Dermis blood vessel endothelial cell (primary cell): Measurements from ENCODE around the gene NKAIN2. TPM values are rescaled to one million over a fixed set of nuclear protein-coding genes. Genes with fewer than 3 reads are reported as not detected.

Source experiments
- DNase-seq: peaks from one replicate; pipeline ENCODE4 v3.0.0; 2010
- total RNA-seq: library from RNA; depleted of rRNA; stranded (reverse); fragments of >200 nt; gene quantifications from 2 replicates; pipeline ENCODE4 v1.2.3, GENCODE V29; 2014

NKAIN2 gene
- total RNA-seq: not detected in 2 replicates

DNA sequence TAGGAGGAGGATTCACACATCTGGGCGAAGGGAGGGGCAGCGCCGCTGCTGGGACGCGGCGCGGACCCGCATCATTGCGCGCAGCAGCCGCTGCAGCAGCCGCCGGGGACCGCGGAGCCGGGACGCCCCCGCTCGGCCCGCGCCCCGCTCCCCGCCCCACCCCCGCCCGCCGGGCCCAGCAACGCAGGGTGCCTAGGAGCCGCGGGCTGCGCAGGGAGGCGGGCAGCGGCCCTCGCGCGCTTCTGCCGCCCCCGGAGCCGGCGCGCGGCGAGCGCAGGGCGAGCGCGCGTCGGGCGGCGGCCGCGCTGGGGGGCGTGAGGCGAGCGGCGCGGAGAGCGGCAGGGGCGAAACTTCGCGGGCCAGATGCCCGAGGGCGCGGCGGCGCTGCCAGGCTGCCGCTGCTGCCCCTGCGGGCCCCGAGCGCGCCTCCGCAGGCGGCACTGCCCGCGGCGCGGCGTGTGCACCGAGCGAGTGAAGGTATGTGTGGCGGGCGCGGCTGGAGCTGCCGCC, at the start of gene NKAIN2:
NKAIN2 (plus strand) TSS at position 362 of the 510 bp plus-strand sequence.
- no peak for DNase-seq

DNA sequence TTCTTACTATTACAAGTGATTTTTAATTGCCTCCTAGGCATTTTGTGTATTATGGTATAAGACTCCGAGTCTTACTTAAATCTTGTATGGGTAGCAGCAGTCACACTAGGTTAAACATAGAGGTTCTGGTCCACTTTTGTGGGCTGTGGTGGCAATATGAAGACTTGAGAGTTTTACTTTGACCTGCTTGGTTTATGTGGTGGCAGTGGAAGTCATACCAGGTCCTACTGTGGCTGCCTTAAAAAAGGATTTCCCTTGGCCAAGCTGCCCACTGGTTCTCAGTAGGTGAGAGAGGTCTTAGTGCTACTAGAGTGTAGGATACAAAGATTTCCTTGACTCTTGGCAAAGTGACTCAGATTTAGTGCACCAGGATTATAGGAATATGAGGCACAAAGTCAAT, 44.2 kb upstream of the NKAIN2 start:
- DNase-seq: no peak

DNA sequence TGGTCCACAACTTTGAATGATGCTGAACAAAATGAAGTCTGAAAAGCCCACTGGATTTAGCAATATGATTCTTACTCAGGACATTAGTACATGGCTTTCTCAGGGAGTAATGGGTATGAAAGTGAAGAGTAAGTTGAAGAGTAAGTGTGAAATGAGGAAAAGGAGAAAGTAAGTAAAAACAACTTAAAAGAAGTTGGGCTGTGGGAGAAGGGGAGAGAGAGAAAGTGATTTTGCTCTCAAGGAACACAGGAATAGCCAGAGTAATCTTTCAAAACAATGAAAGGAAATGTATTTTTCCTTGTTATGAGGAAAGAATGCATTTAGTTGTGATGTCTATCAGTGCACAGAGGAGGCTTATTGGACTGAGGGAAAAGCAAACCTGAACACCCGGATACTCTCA, 39.8 kb upstream of the NKAIN2 start:
- DNase-seq: no peak

DNA sequence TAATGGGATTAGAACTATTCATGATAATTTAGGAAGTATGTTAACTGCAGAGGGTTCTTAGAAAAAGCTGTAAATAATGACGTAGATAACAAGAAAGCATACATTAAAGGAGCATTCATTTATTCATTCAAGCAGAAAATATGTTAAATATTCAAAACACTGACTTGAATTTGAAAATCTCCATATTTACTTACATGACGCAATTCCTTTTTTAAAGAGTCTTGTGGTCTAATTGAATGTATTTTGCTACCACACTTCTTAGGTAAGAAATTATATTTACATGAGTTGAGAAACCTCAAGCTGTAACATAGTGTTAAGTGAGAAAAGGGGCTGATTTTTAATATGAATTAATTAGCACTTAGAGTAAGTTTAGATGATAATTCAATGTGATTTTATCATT, 38.9 kb upstream of the NKAIN2 start:
- no peak for DNase-seq

DNA sequence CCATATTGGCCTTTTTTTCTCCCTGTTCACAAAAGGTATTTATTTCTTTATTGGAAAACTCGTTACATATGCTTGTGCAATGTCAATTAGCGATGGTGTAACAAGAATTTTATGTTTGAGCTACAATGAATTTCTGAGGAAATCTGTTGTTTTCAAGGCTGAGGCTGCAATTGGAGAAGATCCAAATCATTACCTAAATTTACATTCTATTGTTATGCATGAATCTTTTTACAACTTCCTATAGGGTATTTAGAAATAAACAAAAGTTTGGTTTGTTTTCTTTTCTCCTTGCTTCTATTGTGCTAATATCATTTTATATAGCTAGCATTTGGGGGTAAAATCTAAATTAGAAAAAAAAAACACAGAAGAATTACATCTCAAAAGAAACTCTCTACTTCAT, 34.7 kb upstream of the NKAIN2 start:
- no peak for DNase-seq

DNA sequence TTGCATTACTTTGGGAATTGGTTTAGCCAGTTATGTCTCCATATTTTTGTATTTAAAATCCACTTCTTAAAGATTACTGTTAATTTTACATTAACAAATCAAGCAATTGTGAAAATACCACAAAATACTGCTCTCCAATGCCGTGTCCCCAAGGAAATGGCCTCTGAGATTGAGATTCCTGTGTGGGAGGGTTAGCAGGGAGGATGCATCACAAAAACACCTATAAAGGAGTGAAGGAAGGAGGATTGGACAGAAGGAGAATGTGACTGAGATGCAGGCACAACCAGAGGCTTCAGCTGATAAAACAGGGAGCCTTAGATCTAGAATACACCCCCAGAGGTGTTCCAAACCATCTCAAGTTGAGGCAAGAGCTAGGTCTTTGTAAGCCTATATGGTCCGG, 34.2 kb upstream of the NKAIN2 start:
- no peak for DNase-seq

DNA sequence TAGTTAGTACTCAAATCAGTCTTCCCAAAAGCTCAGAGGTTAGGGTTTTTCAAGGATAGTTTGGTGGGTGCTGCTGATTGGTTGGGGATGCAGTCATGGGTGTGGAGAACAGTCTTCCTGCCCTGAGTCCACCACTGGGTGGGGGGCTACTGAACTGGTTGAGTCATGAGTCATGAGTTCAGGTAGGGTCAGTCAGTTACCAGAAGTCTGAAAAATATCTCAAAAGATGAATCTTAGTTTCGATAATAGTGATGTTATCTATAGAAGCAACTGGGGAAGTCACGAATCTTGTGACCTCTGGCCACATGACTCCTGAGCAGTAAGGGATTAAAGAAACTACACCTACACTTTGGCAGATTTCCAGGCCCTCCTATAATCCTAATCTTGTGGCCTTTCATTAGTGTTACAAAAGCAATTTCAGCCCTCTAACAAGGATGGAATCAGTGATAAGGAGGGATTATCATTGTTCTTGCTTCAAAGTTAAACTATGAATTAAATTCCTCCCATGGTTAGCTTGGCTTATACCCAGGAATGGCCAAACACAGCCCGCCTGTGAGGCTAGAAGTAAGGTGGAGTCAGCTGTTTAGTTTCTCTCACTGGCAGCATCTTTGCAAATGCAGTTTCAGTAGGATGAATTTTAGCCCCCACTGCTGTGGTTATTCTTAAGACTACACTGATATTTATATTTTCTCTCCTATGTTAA, 33.3 kb upstream of the NKAIN2 start:
- no peak for DNase-seq

DNA sequence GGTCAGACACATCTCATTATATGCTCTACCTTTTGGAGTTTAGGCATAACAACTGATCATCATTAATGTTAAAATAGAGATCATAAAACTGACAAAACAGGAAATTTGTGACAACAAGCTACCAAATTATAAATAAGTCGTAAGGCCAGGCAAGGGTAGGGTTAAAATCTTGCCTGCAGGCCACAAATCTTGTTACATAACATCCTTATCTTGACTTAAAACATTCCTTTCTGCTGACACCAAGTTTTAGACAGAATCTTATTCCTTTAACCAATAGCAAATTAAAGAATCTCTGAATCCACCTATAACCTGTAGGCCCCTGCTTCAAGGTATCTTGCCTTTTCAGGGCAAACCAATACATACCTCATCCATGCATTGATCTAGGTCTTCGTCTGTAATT, 32.5 kb upstream of the NKAIN2 start:
- DNase-seq: no peak

DNA sequence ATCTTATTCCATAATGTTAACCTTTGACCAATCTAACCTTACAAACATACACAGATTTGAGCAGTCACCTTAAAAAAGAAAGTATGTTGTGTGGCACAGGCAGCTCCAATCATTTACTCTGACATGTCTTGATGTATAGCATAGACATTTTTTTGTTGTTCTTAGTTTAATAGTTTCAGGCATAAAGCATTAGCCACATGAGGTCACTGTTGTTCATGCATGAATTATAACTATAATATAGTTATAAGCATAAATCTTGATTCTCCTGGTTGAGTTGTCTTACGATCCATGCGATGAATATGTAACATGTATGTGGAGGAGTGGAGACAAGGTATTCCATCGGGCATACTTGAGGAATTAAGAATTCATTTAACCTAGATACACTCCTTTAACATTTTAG, 26.1 kb upstream of the NKAIN2 start:
- DNase-seq: no peak

DNA sequence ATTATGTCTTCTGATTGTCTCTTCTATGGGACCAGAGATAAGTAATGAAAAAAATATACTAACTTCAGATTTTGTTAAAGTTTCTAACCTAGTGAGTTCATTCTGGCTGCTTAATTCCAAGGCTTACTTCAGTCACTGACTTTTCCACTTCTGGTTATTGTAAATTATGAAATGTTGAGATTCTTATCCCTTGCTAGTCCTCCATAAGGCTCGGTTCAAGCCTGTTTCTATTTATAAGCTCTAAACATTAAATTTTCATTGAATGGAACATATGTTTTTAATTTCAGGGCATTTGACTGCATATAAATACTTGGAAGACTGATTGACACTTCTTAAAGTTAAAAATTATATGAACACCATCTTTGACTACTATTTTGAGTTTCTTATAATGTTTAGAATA, 23.6 kb upstream of the NKAIN2 start:
- DNase-seq: no peak

DNA sequence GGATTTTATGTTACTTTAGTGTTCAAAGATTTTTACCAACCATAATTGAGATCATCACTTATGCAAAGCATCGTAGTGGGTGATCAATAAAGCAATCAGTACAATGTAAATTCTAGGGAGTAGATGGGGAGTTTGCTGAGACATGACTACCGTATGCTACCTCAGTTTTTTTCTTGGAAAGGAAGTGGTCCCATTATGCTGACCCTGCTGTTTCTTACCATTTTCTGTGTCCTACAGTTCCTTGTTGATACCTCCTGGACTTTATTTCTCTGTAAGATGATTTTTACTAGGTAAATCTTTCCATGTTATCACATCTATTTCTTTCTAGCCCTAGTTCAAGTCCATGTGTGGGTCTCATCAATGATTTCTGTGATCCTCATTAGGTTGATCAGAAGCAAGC, 19.3 kb upstream of the NKAIN2 start:
- no peak for DNase-seq

DNA sequence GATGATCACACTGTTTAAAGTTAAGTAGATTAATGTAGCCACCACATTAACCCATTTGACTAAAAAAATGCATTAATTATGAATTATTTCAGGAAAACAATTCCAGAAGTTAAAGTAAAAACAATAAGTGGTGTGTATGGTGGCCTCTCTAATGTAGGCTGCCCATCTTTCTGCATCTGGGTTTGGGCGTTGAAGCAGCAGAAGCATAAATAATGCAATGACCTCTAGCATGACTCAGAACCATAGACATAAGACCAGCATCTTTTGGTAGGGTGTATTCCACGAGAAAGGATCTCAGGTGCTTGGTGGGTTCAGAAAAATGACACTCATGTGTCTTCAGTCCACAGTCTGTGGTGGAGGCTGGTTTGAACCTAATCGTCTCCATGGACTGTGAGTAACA, 18.6 kb upstream of the NKAIN2 start:
- no peak for DNase-seq

DNA sequence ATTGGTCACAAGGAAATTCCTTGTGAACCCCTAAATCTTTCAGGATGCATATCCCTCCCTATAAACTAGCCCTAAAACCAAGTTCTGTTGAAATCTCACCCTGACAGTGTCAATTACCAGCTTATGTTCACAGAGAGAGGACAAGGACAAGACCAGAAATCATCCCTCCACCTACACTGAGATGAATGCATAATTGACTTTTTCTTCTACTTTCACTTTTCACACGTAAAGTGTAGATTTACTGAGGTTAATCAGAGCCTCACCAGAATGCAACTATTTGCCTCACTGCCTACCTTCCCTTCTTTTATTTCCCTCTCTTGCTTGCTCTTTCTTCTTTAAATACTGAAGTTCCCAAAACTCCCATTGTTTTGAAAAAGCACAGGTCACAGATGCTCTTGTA, 15.3 kb upstream of the NKAIN2 start:
- no peak for DNase-seq

DNA sequence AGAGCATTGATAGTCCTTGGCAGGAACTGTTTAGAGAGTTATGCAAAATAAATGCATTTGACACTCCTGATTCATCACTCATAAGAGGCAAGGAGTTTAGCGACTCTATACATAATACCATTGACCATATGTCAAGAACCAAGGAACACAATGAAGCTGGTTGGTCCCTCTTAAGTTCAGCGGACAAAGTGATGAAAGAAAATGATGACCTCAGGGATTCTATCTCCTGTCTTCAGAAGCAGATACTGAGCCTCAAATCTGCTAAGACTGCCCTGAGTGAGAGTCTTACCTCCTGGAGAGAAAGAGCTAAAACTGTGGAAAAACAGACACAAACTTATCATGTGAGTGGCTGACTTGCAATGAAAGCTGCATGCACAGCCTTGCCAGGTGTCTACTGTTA, 9.5 kb upstream of the NKAIN2 start:
- DNase-seq: no peak

DNA sequence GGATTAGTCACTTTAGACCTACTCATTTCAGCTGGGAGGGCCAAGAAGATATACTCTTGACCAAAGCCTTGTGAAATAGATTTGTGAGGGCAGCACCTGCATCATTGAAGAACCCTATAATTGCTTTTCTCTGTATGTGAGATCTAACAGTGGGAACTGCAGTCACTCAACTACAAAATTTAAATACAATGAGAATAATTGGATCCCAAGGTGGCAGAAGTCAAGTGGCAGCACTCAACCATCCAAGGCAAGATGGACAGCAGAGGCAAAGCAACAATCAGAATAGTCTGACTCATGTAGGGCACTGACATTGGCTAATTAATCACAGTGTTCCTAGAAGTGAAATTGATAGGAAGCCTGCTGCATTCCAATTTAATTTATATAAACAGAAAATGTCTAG, 8.9 kb upstream of the NKAIN2 start:
- no peak for DNase-seq

DNA sequence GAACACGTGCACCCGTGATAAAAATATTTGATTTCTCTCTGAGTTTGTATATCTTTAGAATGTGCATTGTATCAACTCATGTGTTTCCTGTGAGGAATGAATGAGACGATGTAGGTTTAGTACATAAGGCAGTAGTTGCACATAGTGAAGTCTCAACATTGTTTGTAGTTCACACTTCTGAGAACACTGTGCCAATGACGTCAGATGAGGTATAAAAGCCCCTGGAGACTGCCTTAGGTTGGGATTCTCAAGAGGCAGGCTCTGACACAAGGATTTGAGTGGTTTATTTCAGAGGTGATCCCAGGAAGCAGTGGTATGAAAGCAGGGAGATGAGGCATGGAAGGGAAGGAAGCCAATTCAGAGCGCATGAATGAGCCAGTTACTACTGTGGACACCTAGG, 2.6 kb upstream of the NKAIN2 start:
- no peak for DNase-seq

DNA sequence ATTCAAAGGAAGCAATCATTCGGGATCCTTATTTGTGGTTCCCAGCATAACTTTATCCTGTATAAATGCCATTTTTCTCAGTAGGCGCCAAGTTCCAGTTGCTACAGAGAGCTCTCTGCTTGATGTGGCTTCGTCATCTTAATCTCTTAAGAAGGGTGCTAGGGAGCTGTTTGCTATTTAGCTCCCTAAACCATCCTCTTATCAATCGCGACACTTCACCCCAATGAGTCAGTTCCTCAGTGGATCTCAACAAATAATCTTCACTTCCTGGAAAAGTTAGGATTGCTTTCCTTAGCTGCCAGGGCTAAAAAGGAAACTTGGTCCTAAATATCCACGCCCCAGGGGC, 1.3 kb upstream of the NKAIN2 start:
- no peak for DNase-seq

DNA sequence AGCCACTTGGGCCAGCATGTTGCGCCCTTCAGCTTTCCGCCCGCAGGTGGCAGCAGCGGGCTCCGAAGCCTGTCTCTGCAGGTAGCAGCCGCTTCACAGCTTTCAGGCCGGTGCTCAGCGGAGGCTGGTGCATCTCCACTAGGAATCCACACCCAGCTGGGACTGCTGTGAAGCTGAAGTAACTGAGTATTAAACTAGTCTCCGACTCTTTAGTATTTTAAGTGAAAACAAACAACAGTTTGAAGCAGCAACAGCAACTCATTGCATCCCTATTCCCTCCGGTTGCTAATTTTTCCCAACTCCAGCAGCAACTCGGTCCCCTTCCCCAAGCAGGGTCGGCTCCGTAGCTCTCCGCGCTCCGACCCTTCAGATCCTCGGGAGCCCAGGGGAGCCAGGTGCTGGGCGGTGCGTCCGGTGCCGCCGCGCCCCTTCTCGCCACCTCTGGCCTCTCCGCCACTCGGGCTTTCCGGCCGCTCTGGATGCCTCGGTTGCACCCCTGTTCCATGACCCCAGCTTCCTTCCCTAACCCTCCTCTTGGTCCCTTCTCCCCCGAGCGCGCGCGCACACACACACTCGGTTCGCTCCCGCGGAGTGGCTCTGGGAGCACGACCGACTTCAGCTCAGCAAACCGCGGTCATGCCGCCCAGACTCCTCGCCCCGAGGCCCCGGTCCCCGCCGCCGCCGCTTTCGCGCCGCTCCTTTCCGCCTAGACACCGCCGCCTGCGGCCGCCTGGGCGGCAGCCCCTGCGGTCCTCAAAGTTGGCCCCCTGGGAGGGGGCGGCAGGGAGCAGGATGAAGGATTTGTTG, 765 bp upstream of the NKAIN2 start:
- DNase-seq: peak; percentile 80

DNA sequence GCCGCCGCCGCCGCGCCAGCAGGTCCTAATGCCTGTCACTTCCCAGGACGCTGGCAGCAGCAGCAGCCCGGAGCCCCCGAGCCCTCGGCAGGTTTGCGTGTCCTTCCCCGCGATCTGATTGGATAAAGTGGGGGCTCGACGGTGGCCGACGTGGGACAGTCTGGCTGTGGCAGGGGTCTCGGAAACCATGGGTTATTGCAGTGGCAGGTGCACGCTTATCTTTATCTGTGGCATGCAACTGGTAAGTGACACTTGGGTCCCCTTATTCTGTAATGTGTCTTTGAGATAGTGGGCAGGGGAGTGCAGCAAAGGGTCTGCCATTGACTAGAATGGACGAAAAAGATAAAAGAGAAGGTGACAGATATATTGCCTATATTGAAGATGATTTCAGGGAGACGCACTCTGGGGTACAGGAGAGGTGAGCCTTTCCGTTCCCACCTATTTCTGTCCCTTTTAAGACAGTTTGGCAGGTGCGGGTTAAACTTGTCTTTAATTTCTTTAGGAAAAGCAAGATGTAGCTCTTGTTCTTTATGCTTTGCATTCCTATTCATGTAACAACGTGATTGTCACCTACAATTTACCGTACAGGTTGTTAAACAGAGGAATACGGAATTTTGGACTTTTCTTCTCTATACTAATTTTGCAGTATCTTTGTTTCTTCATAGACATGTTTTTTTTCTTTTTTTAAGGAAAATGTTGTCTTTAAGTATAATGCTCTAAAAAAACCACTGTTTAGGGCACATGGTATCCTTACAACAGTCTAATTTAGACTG, 535 bp downstream of the NKAIN2 start:
- DNase-seq: peak; percentile 1

DNA sequence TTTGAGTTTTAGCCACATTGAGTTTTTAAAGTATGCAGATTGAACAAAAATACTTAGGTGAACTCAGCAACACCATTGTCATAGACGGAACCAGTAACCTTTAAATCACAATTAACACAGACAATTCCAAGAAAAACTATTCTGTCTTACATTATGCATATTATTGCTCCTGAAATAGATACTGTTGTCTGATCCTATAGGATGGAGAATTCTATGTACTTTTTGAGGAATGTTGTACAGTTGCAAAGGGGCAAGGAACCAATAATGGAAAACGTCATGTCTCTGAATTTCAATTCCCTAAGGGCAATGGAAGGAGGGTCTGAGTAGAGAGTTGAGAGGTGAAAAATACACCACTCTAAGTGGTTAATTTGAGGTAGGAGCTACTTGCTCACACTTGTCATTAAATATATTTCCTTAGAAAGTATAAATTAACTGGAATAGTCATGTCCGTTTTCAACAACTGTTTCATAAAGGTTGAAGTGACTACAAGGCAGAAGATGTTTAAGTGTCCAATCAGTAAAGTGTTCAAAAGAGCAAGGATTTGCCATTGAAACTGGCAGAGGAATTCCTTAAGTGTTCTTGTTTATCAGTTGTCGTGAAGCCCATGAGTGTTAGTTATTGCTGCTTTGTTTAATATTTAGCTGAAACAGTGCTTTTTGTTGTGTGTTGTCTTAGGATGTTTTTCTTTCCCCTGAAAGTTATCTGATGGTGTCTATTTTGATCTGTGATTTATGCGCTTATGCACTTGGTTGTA, 1.3 kb downstream of the NKAIN2 start:
- DNase-seq: no peak

DNA sequence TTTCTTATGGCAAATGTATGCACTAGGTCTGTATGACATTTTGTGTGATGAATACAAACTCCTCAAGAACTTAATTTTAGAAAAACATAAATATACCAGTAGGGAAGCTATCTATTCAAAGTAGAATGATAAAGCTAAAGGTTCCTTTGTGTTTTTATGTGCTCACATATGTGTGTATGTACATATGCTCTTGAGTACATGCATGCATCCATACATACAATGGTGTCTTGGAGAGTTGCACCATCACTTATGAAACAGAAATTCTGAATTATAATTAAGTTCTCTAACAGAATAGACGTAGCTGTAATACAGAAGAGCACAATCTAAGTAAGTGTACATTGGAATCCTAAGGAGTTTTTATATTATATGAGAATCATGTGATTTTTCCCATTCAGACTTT, 2.3 kb downstream of the NKAIN2 start:
- DNase-seq: no peak

DNA sequence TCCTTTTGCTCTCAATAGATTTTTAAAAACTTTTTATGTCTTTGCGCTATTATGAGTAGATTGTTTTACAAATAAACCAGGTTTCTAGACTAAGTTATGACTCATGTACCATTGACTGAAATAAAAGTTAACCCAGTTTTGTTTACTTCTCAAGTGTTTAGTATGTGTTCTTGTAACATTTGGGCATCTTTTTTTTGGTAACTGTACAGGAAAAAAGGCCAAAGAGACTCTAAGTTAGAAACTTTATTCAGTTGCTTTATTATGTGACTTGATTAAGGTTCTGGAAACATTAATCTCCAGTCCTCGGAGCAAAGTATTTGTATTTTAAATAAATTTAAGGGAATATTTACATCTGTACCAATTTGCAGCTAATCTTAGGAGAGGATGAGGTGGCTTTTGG, 2.9 kb downstream of the NKAIN2 start:
- DNase-seq: no peak

DNA sequence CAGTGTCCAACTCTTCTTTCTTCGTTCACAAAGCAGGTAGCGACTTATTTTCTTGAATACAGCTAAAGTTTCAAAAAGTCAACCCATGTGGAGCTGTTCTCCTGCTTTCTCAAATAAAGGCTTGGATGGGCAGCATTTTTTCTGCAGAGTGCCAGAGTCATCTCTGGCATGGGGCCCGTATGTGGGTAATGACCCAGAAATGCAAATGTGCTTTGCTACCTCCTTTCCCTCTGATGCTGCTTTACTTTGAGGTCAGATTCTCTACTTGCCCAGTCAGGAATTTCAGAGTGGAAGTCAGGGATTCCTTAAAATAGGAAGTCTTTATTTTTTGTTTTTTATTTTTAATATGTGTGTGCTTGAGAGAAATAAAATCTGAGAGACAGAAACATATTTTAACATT, 4.9 kb downstream of the NKAIN2 start:
- no peak for DNase-seq
